Spleen (tissue), 7 donors: ENCODE measurements around the gene CCRL2.

Experiments
- CTCF ChIP-seq, 11 experiments: fragments of 200-600 bp in 7 of 11; fragments of 450-650 bp in 4 of 11; sonication (generic) in 4 of 11; IDR thresholded peaks in 8 of 11; conservative IDR thresholded peaks in 3 of 11; 1 replicate in 7 of 11; 2 replicates in 4 of 11; pipeline versions ENCODE4 v1.4.0 to v1.8.0; 2016 to 2021; ENCODE audit warnings: antibody characterized with exemption in 11 of 11, inconsistent platforms in 4 of 11, mild to moderate bottlenecking in 1 of 11
- POLR2A ChIP-seq, 3 donors: fragments of 450-650 bp; IDR thresholded peaks; one replicate each; pipeline ENCODE4 v1.5.1; 2017; ENCODE audit warnings: antibody characterized with exemption in 3 of 3, mild to moderate bottlenecking in 1 of 3
- donor health status: DM: no; HTN: no; CAD: no; lungs with moderate emphysema.
- donor health status: DM: no; HTN: no; CAD: no.
- donor health status: DM: no; HTN: no; CAD: no.

DNA sequence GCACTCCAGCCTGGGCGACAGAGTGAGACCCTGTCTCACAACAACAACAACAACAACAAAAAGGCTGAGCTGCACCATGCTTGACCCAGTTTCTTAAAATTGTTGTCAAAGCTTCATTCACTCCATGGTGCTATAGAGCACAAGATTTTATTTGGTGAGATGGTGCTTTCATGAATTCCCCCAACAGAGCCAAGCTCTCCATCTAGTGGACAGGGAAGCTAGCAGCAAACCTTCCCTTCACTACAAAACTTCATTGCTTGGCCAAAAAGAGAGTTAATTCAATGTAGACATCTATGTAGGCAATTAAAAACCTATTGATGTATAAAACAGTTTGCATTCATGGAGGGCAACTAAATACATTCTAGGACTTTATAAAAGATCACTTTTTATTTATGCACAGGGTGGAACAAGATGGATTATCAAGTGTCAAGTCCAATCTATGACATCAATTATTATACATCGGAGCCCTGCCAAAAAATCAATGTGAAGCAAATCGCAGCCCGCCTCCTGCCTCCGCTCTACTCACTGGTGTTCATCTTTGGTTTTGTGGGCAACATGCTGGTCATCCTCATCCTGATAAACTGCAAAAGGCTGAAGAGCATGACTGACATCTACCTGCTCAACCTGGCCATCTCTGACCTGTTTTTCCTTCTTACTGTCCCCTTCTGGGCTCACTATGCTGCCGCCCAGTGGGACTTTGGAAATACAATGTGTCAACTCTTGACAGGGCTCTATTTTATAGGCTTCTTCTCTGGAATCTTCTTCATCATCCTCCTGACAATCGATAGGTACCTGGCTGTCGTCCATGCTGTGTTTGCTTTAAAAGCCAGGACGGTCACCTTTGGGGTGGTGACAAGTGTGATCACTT lies 34.3 kb upstream of the CCRL2 start:
- TF ChIP-seq POLR2A (IDR thresholded peaks at IDR 0.05) = no peak
- TF ChIP-seq CTCF (IDR thresholded peaks at IDR 0.05 in 8 of 11, conservative IDR thresholded peaks at IDR 0.05 in 3 of 11) = peak in 9 of 11 experiments; percentile 17 to 57 (median 45)
